ENCODE measurements around the gene PGLYRP2. TPM values are rescaled to one million over a fixed set of nuclear protein-coding genes. Genes with fewer than 3 reads are reported as not detected.

The PGLYRP2 gene
- total RNA-seq, 2 donors from 2014 or later: not detected

- H3K4me3 Mint-ChIP-seq: no peak overlapping the region
- DNase-seq (ENCODE audit: low spot score) (no peak), ATAC-seq (no peak)
- no peaks in the 10 kb centered on the region for H3K27me3 Mint-ChIP-seq
- peaks cover 7% of the 10 kb centered on the region for H3K36me3 Mint-ChIP-seq
- peaks cover 3% of the 10 kb centered on the region for H3K9me3 Mint-ChIP-seq
- H3K27ac Mint-ChIP-seq: no peak overlapping the region
- H3K4me1 Mint-ChIP-seq (ENCODE audit: low read depth in 2 of 2): peaks cover 17 to 20% of the 10 kb centered on the region in 2 donors
Observed at GRCh38 chr19:15445807-15446376, 33.4 kb downstream of the PGLYRP2 start.

GRCh38 chr19:15445227-15445605 lies 34.1 kb downstream of the PGLYRP2 start:
- H3K4me3 Mint-ChIP-seq: no peak overlapping the region
- no peak for DNase-seq (ENCODE audit: low spot score)
- H3K36me3 Mint-ChIP-seq: no peaks in the 10 kb centered on the region
- H3K27me3 Mint-ChIP-seq: no peaks in the 10 kb centered on the region
- H3K4me1 Mint-ChIP-seq (ENCODE audit: low read depth in 2 of 2): peaks cover 10 to 14% of the 10 kb centered on the region in 2 donors
- peaks cover under 1% of the 10 kb centered on the region for H3K9me3 Mint-ChIP-seq
- ATAC-seq: no peak
- H3K27ac Mint-ChIP-seq: no peak overlapping the region

- ATAC-seq (no peak), DNase-seq (ENCODE audit: low spot score) (no peak)
- H3K4me1 Mint-ChIP-seq (ENCODE audit: low read depth in 2 of 2): peaks cover 7 to 12% of the 10 kb centered on the region in 2 donors
- H3K36me3 Mint-ChIP-seq: no peaks in the 10 kb centered on the region
- no peak overlapping the region for H3K27ac Mint-ChIP-seq
- H3K4me3 Mint-ChIP-seq: no peak overlapping the region
- no peaks in the 10 kb centered on the region for H3K9me3 Mint-ChIP-seq
- H3K27me3 Mint-ChIP-seq: no peaks in the 10 kb centered on the region
Observed at GRCh38 chr19:15444505-15445226, 34.6 kb downstream of the PGLYRP2 start.

- H3K27ac Mint-ChIP-seq: peak overlapping the region in 1 of 2 donors; percentile 32
- DNase-seq (ENCODE audit: low spot score) (no peak), ATAC-seq (no peak)
- H3K27me3 Mint-ChIP-seq: no peaks in the 10 kb centered on the region
- H3K36me3 Mint-ChIP-seq: no peaks in the 10 kb centered on the region
- H3K9me3 Mint-ChIP-seq: no peaks in the 10 kb centered on the region
- no peak overlapping the region for H3K4me3 Mint-ChIP-seq
- peaks cover 6 to 11% of the 10 kb centered on the region in 2 donors for H3K4me1 Mint-ChIP-seq (ENCODE audit: low read depth in 2 of 2)
Observed at GRCh38 chr19:15443838-15444237, 35.5 kb downstream of the PGLYRP2 start.

GRCh38 chr19:15443325-15443724 lies 36.0 kb downstream of the PGLYRP2 start:
- Mint-ChIP-seq H3K27ac (peak overlapping the region in 1 of 2 donors; percentile 32), H3K27me3 (no peaks in the 10 kb centered on the region), H3K9me3 (no peaks in the 10 kb centered on the region), H3K4me1 (ENCODE audit: low read depth in 2 of 2) (peaks cover 1 to 6% of the 10 kb centered on the region in 2 donors), H3K36me3 (no peaks in the 10 kb centered on the region), H3K4me3 (no peak overlapping the region)
- no peak for ATAC-seq
- no peak for DNase-seq (ENCODE audit: low spot score)

GRCh38 chr19:15442142-15442920 lies 37.0 kb downstream of the PGLYRP2 start:
- ATAC-seq (no peak), DNase-seq (ENCODE audit: low spot score) (no peak)
- Mint-ChIP-seq H3K4me1 (ENCODE audit: low read depth in 2 of 2) (peaks cover 0 to 3% of the 10 kb centered on the region in 2 donors), H3K27ac (no peak overlapping the region), H3K4me3 (no peak overlapping the region), H3K9me3 (no peaks in the 10 kb centered on the region), H3K36me3 (no peaks in the 10 kb centered on the region), H3K27me3 (no peaks in the 10 kb centered on the region)

- H3K27me3 Mint-ChIP-seq: no peaks in the 10 kb centered on the region
- ATAC-seq: no peak
- peaks cover 0 to 2% of the 10 kb centered on the region in 2 donors for H3K4me1 Mint-ChIP-seq (ENCODE audit: low read depth in 2 of 2)
- H3K4me3 Mint-ChIP-seq: no peak overlapping the region
- no peaks in the 10 kb centered on the region for H3K36me3 Mint-ChIP-seq
- no peak for DNase-seq (ENCODE audit: low spot score)
- no peaks in the 10 kb centered on the region for H3K9me3 Mint-ChIP-seq
- H3K27ac Mint-ChIP-seq: no peak overlapping the region
Observed at GRCh38 chr19:15441317-15441716, 38.0 kb downstream of the PGLYRP2 start.

- Mint-ChIP-seq H3K27ac (no peak overlapping the region), H3K36me3 (no peaks in the 10 kb centered on the region), H3K9me3 (no peaks in the 10 kb centered on the region), H3K27me3 (no peaks in the 10 kb centered on the region), H3K4me1 (ENCODE audit: low read depth in 2 of 2) (peaks cover 0 to 4% of the 10 kb centered on the region in 2 donors), H3K4me3 (no peak overlapping the region)
- no peak for ATAC-seq
- DNase-seq (ENCODE audit: low spot score): no peak
Observed at GRCh38 chr19:15439821-15440641, 39.3 kb downstream of the PGLYRP2 start.

GRCh38 chr19:15439078-15439799 lies 40.1 kb downstream of the PGLYRP2 start:
- DNase-seq (ENCODE audit: low spot score): no peak
- no peak overlapping the region for H3K27ac Mint-ChIP-seq
- H3K36me3 Mint-ChIP-seq: no peaks in the 10 kb centered on the region
- ATAC-seq: no peak
- H3K4me1 Mint-ChIP-seq (ENCODE audit: low read depth in 2 of 2): peaks cover 0 to 4% of the 10 kb centered on the region in 2 donors
- no peak overlapping the region for H3K4me3 Mint-ChIP-seq
- H3K9me3 Mint-ChIP-seq: no peaks in the 10 kb centered on the region
- H3K27me3 Mint-ChIP-seq: no peaks in the 10 kb centered on the region

- ATAC-seq: no peak
- H3K27me3 Mint-ChIP-seq: no peaks in the 10 kb centered on the region
- no peak overlapping the region for H3K4me3 Mint-ChIP-seq
- no peak for DNase-seq (ENCODE audit: low spot score)
- no peak overlapping the region for H3K27ac Mint-ChIP-seq
- no peaks in the 10 kb centered on the region for H3K36me3 Mint-ChIP-seq
- no peaks in the 10 kb centered on the region for H3K9me3 Mint-ChIP-seq
- H3K4me1 Mint-ChIP-seq (ENCODE audit: low read depth in 2 of 2): peaks cover under 1 to 5% of the 10 kb centered on the region in 2 donors
Observed at GRCh38 chr19:15438577-15438976, 40.7 kb downstream of the PGLYRP2 start.

GRCh38 chr19:15438124-15438496 lies 41.2 kb downstream of the PGLYRP2 start:
- H3K4me3 Mint-ChIP-seq: no peak overlapping the region
- no peaks in the 10 kb centered on the region for H3K27me3 Mint-ChIP-seq
- DNase-seq (ENCODE audit: low spot score) (no peak), ATAC-seq (no peak)
- H3K27ac Mint-ChIP-seq: no peak overlapping the region
- H3K9me3 Mint-ChIP-seq: no peaks in the 10 kb centered on the region
- peaks cover 5 to 10% of the 10 kb centered on the region in 2 donors for H3K4me1 Mint-ChIP-seq (ENCODE audit: low read depth in 2 of 2)
- no peaks in the 10 kb centered on the region for H3K36me3 Mint-ChIP-seq

- no peaks in the 10 kb centered on the region for H3K36me3 Mint-ChIP-seq
- no peaks in the 10 kb centered on the region for H3K27me3 Mint-ChIP-seq
- no peaks in the 10 kb centered on the region for H3K9me3 Mint-ChIP-seq
- peaks cover 8 to 13% of the 10 kb centered on the region in 2 donors for H3K4me1 Mint-ChIP-seq (ENCODE audit: low read depth in 2 of 2)
- H3K27ac Mint-ChIP-seq: no peak overlapping the region
- no peak for DNase-seq (ENCODE audit: low spot score)
- no peak for ATAC-seq
- H3K4me3 Mint-ChIP-seq: no peak overlapping the region
Observed at GRCh38 chr19:15437355-15438123, 41.8 kb downstream of the PGLYRP2 start.

GRCh38 chr19:15436826-15437110 lies 42.5 kb downstream of the PGLYRP2 start:
- Mint-ChIP-seq H3K27me3 (no peaks in the 10 kb centered on the region), H3K9me3 (no peaks in the 10 kb centered on the region), H3K27ac (no peak overlapping the region), H3K4me3 (no peak overlapping the region), H3K4me1 (ENCODE audit: low read depth in 2 of 2) (peaks cover 10 to 15% of the 10 kb centered on the region in 2 donors), H3K36me3 (peaks cover 2% of the 10 kb centered on the region)
- DNase-seq (ENCODE audit: low spot score) (no peak), ATAC-seq (no peak)

Data from natural killer cell treated with Interleukin-12 subunit alpha and Interleukin-12 subunit beta and Interleukin-15 and Interleukin-18, amount 100 ng/mL, for 72 hours (primary cell).